Mucosa of descending colon (tissue), 3 donors: ENCODE results near the gene KHDRBS2. TPM values are rescaled to one million over a fixed set of nuclear protein-coding genes. Genes with fewer than 3 reads are reported as not detected.

Experiments
- ATAC-seq: fragments of 200-7000 bp; cut with Tn5 transposase; one replicate; pipeline ENCODE4 v1.9.1; 2020; ENCODE audit warnings: mild to moderate bottlenecking, moderate library complexity
- DNase-seq, 3 donors: peaks; one replicate each; pipeline ENCODE4 v3.0.0-alpha.2; 2020
- H3K36me3 ChIP-seq: fragments of 200-600 bp; one replicate; pipeline ENCODE4 v1.8.0; 2021; ENCODE audit warnings: low read depth, mild to moderate bottlenecking
- H3K4me1 ChIP-seq: fragments of 200-600 bp; one replicate; pipeline ENCODE4 v1.8.0; 2021; ENCODE audit warnings: low read depth, mild to moderate bottlenecking
- H3K4me3 ChIP-seq: fragments of 200-600 bp; one replicate; pipeline ENCODE4 v1.8.0; 2021; ENCODE audit warnings: mild to moderate bottlenecking
- H3K9me3 ChIP-seq: fragments of 200-600 bp; one replicate; pipeline ENCODE4 v1.8.0; 2021; ENCODE audit warnings: mild to moderate bottlenecking
- intact Hi-C, 2 donors: fragments of 100-400 bp; cut with DNase I in 1 of 2; cut with micrococcal nuclease in 1 of 2; formaldehyde crosslinking; loops; one replicate each; pipeline versions ENCODE4 v1.11.0 to v1.11.1; 2022; cut with DNase I, micrococcal nuclease
- total RNA-seq, 3 donors: library from RNA; stranded (reverse); fragmentation: NEBNext Ultra II Directional in 2 of 3; extraction: Animal tissue kit (Norgen Biotek cat#: 25700) in 2 of 3; gene quantifications; one replicate each; pipeline versions ENCODE4 v1.2.1 to v1.2.4, GENCODE V29; 2021 to 2023
- TF ChIP-seq, protein P1 (sequence below): fragments of 200-600 bp; IDR thresholded peaks from one replicate; pipeline ENCODE4 v1.8.0; 2022; ENCODE audit warnings: antibody characterized with exemption, mild to moderate bottlenecking
- donor health status: DM: no; HTN: no; CAD: no; lungs with moderate emphysema.
- donor health status: DM: no; HTN: no; CAD: no.
- donor health status: DM: no; HTN: yes; CAD: no.

KHDRBS2 gene
- total RNA-seq, 3 donors from 2014 or later: 0.82 to 2.9 (median 1.1) TPM

DNA sequence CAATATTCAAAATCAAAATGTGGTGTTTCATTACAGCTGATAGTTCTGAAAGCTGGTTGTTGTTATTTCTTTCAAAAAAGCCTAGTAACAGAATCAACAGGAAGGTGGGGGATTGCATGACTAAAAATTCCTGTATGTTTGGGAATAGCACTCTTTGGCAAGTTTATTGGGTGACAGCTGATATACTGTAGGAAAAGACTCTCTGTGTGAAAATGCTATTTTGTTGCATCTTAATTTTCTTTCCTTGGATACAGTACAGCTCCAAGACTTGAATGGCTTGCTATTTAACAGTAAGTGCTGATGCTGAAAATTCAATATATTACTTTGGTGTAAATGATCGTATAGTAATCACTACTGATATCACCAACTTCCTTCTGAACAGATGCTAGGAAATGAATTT lies 336.1 kb downstream of the KHDRBS2 start:
- no peaks in the 10 kb centered on the region for H3K4me1 ChIP-seq
- DNase-seq: no peak
- ATAC-seq: no peak

DNA sequence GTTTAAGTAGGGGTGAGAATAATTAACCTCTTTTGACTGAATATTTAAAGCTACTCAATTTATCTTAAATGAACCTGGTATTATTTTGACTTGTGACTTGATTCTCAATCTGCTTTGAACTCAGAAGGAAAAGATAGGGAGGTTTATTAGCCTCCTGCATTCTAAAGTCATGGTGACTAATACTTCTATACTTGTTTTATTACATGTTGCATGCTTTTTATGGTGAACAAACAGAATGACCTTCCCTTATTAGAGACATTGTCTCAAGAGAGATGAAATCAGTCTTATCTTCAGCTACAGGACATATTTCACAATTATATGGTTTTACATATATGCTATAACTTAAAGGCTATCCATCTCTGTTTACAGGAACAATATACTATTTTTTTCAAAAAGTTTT lies 336.9 kb downstream of the KHDRBS2 start:
- no peak overlapping the region for H3K4me3 ChIP-seq
- no peaks in the 10 kb centered on the region for H3K4me1 ChIP-seq
- no peaks in the 10 kb centered on the region for H3K36me3 ChIP-seq
- ATAC-seq (peak; percentile 25), DNase-seq (no peak)
- TF ChIP-seq, protein P1, sequence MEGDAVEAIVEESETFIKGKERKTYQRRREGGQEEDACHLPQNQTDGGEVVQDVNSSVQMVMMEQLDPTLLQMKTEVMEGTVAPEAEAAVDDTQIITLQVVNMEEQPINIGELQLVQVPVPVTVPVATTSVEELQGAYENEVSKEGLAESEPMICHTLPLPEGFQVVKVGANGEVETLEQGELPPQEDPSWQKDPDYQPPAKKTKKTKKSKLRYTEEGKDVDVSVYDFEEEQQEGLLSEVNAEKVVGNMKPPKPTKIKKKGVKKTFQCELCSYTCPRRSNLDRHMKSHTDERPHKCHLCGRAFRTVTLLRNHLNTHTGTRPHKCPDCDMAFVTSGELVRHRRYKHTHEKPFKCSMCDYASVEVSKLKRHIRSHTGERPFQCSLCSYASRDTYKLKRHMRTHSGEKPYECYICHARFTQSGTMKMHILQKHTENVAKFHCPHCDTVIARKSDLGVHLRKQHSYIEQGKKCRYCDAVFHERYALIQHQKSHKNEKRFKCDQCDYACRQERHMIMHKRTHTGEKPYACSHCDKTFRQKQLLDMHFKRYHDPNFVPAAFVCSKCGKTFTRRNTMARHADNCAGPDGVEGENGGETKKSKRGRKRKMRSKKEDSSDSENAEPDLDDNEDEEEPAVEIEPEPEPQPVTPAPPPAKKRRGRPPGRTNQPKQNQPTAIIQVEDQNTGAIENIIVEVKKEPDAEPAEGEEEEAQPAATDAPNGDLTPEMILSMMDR: no peak
- H3K9me3 ChIP-seq: no peaks in the 10 kb centered on the region
- intact Hi-C loops: no loop called here

More for the DNA sequence above, 336.1 kb downstream of the KHDRBS2 start:
- H3K4me3 ChIP-seq: no peak overlapping the region
- no peaks in the 10 kb centered on the region for H3K9me3 ChIP-seq
- no peaks in the 10 kb centered on the region for H3K36me3 ChIP-seq
- TF ChIP-seq, protein P1: no peak
- intact Hi-C loops: no loop called here

DNA sequence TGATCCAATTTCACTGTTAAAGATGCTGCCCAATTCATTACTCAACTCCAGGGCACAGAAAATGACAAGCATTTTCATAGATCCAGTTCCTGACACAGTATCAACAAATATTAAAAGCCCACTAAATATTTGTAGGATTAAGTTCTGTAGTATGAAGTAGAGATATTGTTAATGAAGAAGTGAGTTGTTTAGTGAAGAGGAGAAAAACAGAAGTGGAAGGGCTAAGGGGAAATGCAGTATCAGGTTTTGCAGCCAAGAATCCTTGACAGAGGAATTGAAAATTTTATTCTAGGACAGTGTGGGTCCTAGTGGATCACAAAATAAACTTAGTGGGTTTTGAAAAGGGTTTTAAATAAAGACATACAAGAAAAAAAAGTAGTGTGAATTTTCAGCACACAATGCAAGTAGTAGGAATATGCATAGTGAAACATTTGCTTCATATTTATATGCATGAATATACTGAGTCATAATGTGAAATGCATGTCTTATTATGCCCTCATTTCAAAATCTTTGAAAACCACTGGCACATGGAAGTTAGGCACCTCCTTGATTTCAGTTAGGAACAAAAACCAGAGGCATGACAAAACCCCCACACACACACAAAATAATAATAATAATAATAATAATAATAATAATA lies 338.6 kb downstream of the KHDRBS2 start:
- H3K4me1 ChIP-seq: no peaks in the 10 kb centered on the region
- ATAC-seq: no peak
- TF ChIP-seq, protein P1: no peak
- no peak for DNase-seq
- no peaks in the 10 kb centered on the region for H3K36me3 ChIP-seq
- intact Hi-C loops: no loop called here
- H3K9me3 ChIP-seq: no peaks in the 10 kb centered on the region
- H3K4me3 ChIP-seq: no peak overlapping the region

DNA sequence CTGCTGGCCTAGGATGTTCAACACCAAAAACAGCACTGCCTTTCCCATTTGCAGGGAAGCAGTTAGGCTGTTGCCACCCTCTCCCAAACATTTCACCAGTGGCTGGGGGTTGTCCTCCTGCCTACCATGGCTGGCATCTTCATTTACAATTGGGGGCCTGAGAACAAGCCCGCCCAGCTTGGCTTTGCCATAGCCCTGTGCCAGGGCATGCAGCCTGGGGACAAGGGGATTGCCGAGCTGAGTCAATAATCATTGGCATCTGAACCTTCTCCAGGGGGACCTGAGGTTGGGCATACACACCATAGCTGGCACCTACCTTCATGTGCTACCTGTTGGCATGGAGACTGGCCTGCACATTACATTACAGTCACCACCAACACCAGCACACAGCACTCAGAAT lies 345.1 kb downstream of the KHDRBS2 start:
- no peaks in the 10 kb centered on the region for H3K36me3 ChIP-seq
- no peak for ATAC-seq
- no peaks in the 10 kb centered on the region for H3K9me3 ChIP-seq
- TF ChIP-seq, protein P1: no peak
- no peaks in the 10 kb centered on the region for H3K4me1 ChIP-seq
- no peak for DNase-seq
- intact Hi-C loops: no loop called here
- H3K4me3 ChIP-seq: no peak overlapping the region

DNA sequence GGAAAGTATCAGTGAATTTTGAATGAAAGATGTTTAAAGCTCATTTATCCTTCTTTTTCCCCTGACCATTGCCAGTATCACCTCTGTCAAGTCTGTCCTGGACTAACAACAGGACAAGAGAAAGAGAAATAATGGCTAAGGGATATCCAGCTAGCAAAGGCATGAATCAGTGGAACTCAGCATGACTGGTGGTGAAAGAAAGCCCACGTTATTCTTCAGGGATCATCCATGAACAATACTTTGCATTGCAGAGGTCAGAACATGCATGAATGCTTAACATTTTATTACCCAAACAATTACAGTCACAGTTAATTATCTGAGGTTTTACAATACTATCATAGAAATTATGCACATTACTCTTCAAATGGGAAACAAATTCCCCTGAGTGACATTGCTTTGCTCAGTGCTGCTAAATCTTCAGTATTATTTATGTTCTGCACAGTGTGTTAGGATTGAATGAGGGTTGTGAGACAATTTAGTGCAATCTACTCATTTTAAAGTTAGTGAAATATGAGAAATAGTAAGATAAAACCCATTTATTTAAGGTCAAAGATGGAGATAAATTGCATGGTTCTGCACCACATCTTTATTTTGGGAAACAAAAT lies 350.7 kb downstream of the KHDRBS2 start:
- no peaks in the 10 kb centered on the region for H3K36me3 ChIP-seq
- no peak overlapping the region for H3K4me3 ChIP-seq
- peaks cover 4% of the 10 kb centered on the region for H3K9me3 ChIP-seq
- TF ChIP-seq, protein P1: no peak
- H3K4me1 ChIP-seq: no peaks in the 10 kb centered on the region
- DNase-seq (no peak), ATAC-seq (no peak)
- intact Hi-C loops: no loop called here
